Mesenteric fat pad (tissue), 1 donor: ENCODE data around the gene NCK2. TPM values are rescaled to one million over a fixed set of nuclear protein-coding genes. Genes with fewer than 3 reads are reported as not detected.

Experiments used
- DNase-seq: peaks from one replicate; pipeline ENCODE4 v3.0.0-alpha.2; 2020; ENCODE audit warnings: low spot score
- long read RNA-seq: library from polyadenylated mRNA; unstranded; transcript quantifications from one replicate; pipeline ENCODE4 v2.0.0, GENCODE V29; 2020
- total RNA-seq: library from RNA; stranded (reverse); fragmentation: NEBNext Ultra II Directional; extraction: Animal tissue kit (Norgen Biotek cat#: 25700); gene quantifications from one replicate; pipeline ENCODE4 v1.2.1, GENCODE V29; 2021
- donor health status: DM: yes; HTN: yes; CAD: no.

The NCK2 gene
- 39.7 TPM for total RNA-seq
- long read RNA-seq, partial matches to known transcripts, result 24 of 32 reads
- long read RNA-seq, other reads (novel, unspliced or antisense), result 6 of 32 reads

GRCh38 chr2:105744909-105745853 lies at the start of gene NCK2:
Gene NCK2, plus strand, starts transcription at chr2:105744912. Its CDS starts 110,152 bp downstream, at chr2:105855064.
- no peak for DNase-seq

- no peak for DNase-seq
Observed at GRCh38 chr2:105697781-105698449, 46.8 kb upstream of the NCK2 start.

GRCh38 chr2:105698820-105699219 lies 45.9 kb upstream of the NCK2 start:
- DNase-seq, result no peak

- DNase-seq, result no peak
Observed at GRCh38 chr2:105701042-105701441, 43.7 kb upstream of the NCK2 start.

- DNase-seq, result no peak
Observed at GRCh38 chr2:105708697-105709096, 36.0 kb upstream of the NCK2 start.

GRCh38 chr2:105711394-105711793 lies 33.3 kb upstream of the NCK2 start:
- DNase-seq, result no peak

GRCh38 chr2:105712166-105712915 lies 32.4 kb upstream of the NCK2 start:
- no peak for DNase-seq

GRCh38 chr2:105712981-105713596 lies 31.6 kb upstream of the NCK2 start:
- DNase-seq, result no peak

- DNase-seq, result no peak
Observed at GRCh38 chr2:105714141-105714540, 30.6 kb upstream of the NCK2 start.

- DNase-seq, result no peak
Observed at GRCh38 chr2:105718846-105719481, 25.7 kb upstream of the NCK2 start.

- DNase-seq, result no peak
Observed at GRCh38 chr2:105721991-105722511, 22.7 kb upstream of the NCK2 start.

- DNase-seq, result no peak
Observed at GRCh38 chr2:105722726-105723297, 21.9 kb upstream of the NCK2 start.

- no peak for DNase-seq
Observed at GRCh38 chr2:105723431-105723830, 21.3 kb upstream of the NCK2 start.

GRCh38 chr2:105725388-105725787 lies 19.3 kb upstream of the NCK2 start:
- DNase-seq, result no peak

- DNase-seq, result no peak
Observed at GRCh38 chr2:105730170-105730569, 14.5 kb upstream of the NCK2 start.

- DNase-seq, result no peak
Observed at GRCh38 chr2:105731511-105731910, 13.2 kb upstream of the NCK2 start.

GRCh38 chr2:105732101-105732500 lies 12.6 kb upstream of the NCK2 start:
- DNase-seq, result no peak

- DNase-seq, result no peak
Observed at GRCh38 chr2:105732955-105733607, 11.6 kb upstream of the NCK2 start.

- DNase-seq, result no peak
Observed at GRCh38 chr2:105733875-105734274, 10.8 kb upstream of the NCK2 start.
